Tibial artery (tissue), 4 donors: ENCODE results near the gene NLK.

Experiments used
- DNase-seq, 2 donors: peaks; one replicate each; pipeline ENCODE4 v3.0.0-alpha.2; 2019
- H3K27ac ChIP-seq, 2 donors: fragments of 200-600 bp; sonication (generic) in 1 of 2; 1 replicate in 1 of 2; 2 replicates in 1 of 2; pipeline ENCODE4 v1.5.1; 2018 to 2019; ENCODE audit warnings: mild to moderate bottlenecking in 1 of 2
- H3K27me3 ChIP-seq, 2 donors: fragments of 200-600 bp; sonication (generic) in 1 of 2; one replicate each; pipeline versions ENCODE4 v1.5.1 to v1.6.0; 2016 to 2019
- H3K36me3 ChIP-seq, 3 donors: fragments of 200-600 bp; sonication (generic) in 2 of 3; one replicate each; pipeline ENCODE4 v1.5.1; 2016 to 2019; ENCODE audit warnings: mild to moderate bottlenecking in 2 of 3
- H3K4me1 ChIP-seq, 4 donors: fragments of 200-600 bp; sonication (generic) in 2 of 4; 1 replicate in 3 of 4; 2 replicates in 1 of 4; pipeline ENCODE4 v1.5.1; 2016 to 2019
- H3K4me3 ChIP-seq, 2 donors: fragments of 200-600 bp; sonication (generic) in 1 of 2; 1 replicate in 1 of 2; 2 replicates in 1 of 2; pipeline ENCODE4 v1.5.1; 2018 to 2019; ENCODE audit warnings: mild to moderate bottlenecking in 2 of 2
- H3K9me3 ChIP-seq, 3 donors: fragments of 200-600 bp; sonication (generic) in 1 of 3; one replicate each; pipeline ENCODE4 v1.5.1; 2016 to 2019
- intact Hi-C: fragments of 100-400 bp; cut with DNase I; formaldehyde crosslinking; loops from one replicate; pipeline ENCODE4 v1.15.0; 2023; ENCODE audit warnings: low total_unique reads
- TF ChIP-seq, protein P1 (sequence below), 2 experiments: fragments of 200-600 bp in 1 of 2; fragments of 450-650 bp in 1 of 2; IDR thresholded peaks; one replicate each; pipeline ENCODE4 v1.5.1; 2017 to 2019; ENCODE audit warnings: antibody characterized with exemption in 2 of 2, mild to moderate bottlenecking in 1 of 2, moderate library complexity in 1 of 2

Gene NLK

DNA sequence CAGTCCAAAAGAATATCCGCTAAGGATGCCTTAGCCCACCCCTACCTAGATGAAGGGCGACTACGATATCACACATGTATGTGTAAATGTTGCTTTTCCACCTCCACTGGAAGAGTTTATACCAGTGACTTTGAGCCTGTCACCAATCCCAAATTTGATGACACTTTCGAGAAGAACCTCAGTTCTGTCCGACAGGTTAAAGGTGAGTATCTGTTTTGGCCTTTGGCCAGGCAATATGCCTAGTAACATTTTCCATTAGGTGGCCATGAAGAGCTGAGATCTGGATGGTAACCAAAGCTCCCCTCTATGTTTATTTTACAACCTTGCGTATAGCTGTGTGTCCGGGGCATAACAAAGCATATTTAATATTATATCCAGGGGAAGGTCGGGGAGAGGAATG lies 148.5 kb downstream of the NLK start:
- intact Hi-C loops, result loop anchor here (5.0 kb wide), 1 partner anchor 49 kb away; no protein-coding TSS in a partner anchor
- H3K36me3 ChIP-seq, result peaks cover 6 to 50% (median 34%) of the 10 kb centered on the region in 3 donors
- DNase-seq, result no peak
- no peak overlapping the region for H3K27ac ChIP-seq
- TF ChIP-seq, protein P1, sequence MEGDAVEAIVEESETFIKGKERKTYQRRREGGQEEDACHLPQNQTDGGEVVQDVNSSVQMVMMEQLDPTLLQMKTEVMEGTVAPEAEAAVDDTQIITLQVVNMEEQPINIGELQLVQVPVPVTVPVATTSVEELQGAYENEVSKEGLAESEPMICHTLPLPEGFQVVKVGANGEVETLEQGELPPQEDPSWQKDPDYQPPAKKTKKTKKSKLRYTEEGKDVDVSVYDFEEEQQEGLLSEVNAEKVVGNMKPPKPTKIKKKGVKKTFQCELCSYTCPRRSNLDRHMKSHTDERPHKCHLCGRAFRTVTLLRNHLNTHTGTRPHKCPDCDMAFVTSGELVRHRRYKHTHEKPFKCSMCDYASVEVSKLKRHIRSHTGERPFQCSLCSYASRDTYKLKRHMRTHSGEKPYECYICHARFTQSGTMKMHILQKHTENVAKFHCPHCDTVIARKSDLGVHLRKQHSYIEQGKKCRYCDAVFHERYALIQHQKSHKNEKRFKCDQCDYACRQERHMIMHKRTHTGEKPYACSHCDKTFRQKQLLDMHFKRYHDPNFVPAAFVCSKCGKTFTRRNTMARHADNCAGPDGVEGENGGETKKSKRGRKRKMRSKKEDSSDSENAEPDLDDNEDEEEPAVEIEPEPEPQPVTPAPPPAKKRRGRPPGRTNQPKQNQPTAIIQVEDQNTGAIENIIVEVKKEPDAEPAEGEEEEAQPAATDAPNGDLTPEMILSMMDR (IDR thresholded peaks at IDR 0.05), result no peak
- H3K27me3 ChIP-seq, result no peaks in the 10 kb centered on the region
- H3K4me3 ChIP-seq, result no peak overlapping the region
- H3K4me1 ChIP-seq, result no peaks in the 10 kb centered on the region
- no peaks in the 10 kb centered on the region for H3K9me3 ChIP-seq

DNA sequence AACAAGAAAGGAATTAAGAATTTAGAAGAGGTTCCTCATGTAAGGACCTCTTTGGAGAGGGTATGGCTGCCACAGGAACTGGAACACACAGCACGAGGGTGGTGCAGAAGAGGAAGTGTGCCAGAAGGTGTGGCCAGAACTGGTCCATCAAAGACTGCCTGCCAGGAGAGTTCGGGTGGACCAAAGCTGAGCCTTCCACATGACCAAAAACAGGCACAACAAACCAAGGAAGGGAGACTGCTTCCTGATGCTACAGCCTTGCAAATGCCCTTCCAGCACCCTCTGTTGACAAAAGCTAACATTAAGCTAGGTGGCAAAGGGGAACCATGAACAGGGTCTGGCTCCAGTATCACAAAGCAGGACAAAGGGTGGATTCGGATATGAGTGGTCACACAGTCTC lies 150.8 kb downstream of the NLK start:
- H3K9me3 ChIP-seq, result no peaks in the 10 kb centered on the region
- H3K4me3 ChIP-seq, result no peak overlapping the region
- TF ChIP-seq, protein P1 (IDR thresholded peaks at IDR 0.05), result no peak
- DNase-seq, result peak; percentile 65 to 69
- peaks cover 17 to 45% (median 43%) of the 10 kb centered on the region in 3 donors for H3K36me3 ChIP-seq
- intact Hi-C loops, result loop anchor here (5.0 kb wide), 1 partner anchor 51 kb away; no protein-coding TSS in a partner anchor
- no peak overlapping the region for H3K27ac ChIP-seq
- no peaks in the 10 kb centered on the region for H3K27me3 ChIP-seq
- no peaks in the 10 kb centered on the region for H3K4me1 ChIP-seq

DNA sequence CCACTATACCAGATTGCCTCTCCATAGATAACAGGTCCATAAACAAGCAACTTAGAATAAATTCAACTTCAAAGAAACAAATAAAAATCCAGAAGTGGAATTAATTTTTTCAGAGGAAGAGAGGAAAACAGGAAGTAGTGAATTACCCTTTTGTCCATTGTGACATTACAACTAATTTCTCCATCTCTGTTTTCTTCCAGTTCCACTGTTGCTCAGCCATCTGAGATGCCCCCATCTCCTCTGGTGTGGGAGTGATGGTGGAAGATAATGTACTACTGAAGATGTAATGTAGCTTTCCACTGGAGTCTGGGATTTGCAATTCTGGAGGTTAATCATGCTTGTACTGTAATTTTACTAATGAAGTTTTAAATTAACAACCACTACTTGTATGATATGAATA lies 151.9 kb downstream of the NLK start:
- TF ChIP-seq, protein P1 (IDR thresholded peaks at IDR 0.05), result no peak
- intact Hi-C loops, result loop anchor here (5.0 kb wide), 1 partner anchor 52 kb away; no protein-coding TSS in a partner anchor
- no peaks in the 10 kb centered on the region for H3K4me1 ChIP-seq
- DNase-seq, result no peak
- H3K9me3 ChIP-seq, result no peaks in the 10 kb centered on the region
- no peak overlapping the region for H3K4me3 ChIP-seq
- no peaks in the 10 kb centered on the region for H3K27me3 ChIP-seq
- no peak overlapping the region for H3K27ac ChIP-seq
- H3K36me3 ChIP-seq, result peaks cover 17 to 47% (median 45%) of the 10 kb centered on the region in 3 donors

DNA sequence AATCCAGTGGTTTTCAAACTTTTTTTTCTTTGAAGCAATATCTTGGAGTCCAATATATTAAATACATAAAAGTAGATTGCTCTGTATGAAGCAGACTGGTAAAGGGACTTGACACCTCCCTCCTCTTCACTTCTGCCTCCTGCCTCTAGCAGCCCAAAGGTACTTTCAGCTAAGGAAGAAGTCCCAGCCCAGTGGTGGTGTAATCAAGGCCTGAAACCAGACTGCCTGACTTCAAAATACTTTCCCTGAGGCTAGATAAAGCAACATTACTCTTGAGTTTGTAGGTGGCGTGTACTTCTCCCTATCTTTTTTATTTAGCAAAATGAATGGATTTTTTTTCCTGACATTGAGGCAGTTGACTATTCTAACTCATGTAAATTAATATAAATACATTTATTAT lies 154.2 kb downstream of the NLK start:
- Histone ChIP-seq H3K4me3 (no peak overlapping the region), H3K27me3 (no peaks in the 10 kb centered on the region), H3K36me3 (peaks cover 17 to 46% (median 43%) of the 10 kb centered on the region in 3 donors), H3K4me1 (no peaks in the 10 kb centered on the region), H3K9me3 (no peaks in the 10 kb centered on the region), H3K27ac (no peak overlapping the region)
- DNase-seq, result no peak
- TF ChIP-seq, protein P1 (IDR thresholded peaks at IDR 0.05), result no peak
- intact Hi-C loops, result no loop called here

DNA sequence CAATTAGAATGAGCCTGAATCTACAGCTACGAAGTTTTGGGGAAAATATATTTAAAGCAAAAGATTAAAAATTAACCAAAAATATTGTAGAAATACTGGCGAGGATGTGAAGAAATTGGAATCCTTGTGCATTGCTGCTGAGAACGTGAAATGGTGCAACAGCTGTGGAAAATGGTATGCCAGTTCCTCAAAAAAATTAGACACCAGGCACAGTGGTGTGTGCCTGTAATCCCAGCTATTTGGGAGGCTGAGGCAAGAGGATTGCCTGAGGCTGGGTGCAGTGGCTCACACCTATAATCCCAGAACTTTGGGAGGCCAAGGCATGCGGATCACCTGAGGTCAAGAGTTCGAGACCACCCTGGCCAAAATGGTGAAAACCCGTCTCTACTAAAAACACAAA lies 156.6 kb downstream of the NLK start:
- DNase-seq, result no peak
- Histone ChIP-seq H3K4me3 (no peak overlapping the region), H3K27me3 (no peaks in the 10 kb centered on the region), H3K36me3 (peaks cover 15 to 31% (median 23%) of the 10 kb centered on the region in 3 donors), H3K27ac (no peak overlapping the region), H3K4me1 (no peaks in the 10 kb centered on the region), H3K9me3 (no peaks in the 10 kb centered on the region)
- intact Hi-C loops, result no loop called here
- TF ChIP-seq, protein P1 (IDR thresholded peaks at IDR 0.05), result no peak

DNA sequence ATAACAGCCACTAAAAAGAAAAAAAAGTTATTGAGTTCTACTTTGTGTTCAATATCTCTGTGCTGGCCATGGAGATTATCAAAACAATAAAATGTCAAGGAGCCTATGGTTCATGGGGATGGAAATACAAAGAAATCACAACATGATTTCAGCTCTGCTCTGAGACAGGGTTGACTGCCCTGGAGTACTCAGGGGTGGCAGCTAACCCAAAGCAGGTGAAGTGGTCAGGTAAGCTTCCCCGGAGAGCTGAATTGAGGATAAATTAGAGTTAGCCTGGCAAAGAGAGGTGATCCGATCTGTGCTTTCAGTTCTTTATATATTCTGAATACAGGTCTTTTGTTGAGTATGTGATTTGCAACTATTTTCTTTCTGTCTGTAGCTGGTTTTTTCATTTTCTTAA lies 157.3 kb downstream of the NLK start:
- Histone ChIP-seq H3K9me3 (no peaks in the 10 kb centered on the region), H3K27me3 (no peaks in the 10 kb centered on the region), H3K4me1 (no peaks in the 10 kb centered on the region), H3K4me3 (no peak overlapping the region), H3K27ac (no peak overlapping the region), H3K36me3 (peaks cover 11 to 25% (median 17%) of the 10 kb centered on the region in 3 donors)
- intact Hi-C loops, result no loop called here
- TF ChIP-seq, protein P1 (IDR thresholded peaks at IDR 0.05), result no peak
- DNase-seq, result no peak
